ENCODE results near the gene CCBE1.

The CCBE1 gene

DNA sequence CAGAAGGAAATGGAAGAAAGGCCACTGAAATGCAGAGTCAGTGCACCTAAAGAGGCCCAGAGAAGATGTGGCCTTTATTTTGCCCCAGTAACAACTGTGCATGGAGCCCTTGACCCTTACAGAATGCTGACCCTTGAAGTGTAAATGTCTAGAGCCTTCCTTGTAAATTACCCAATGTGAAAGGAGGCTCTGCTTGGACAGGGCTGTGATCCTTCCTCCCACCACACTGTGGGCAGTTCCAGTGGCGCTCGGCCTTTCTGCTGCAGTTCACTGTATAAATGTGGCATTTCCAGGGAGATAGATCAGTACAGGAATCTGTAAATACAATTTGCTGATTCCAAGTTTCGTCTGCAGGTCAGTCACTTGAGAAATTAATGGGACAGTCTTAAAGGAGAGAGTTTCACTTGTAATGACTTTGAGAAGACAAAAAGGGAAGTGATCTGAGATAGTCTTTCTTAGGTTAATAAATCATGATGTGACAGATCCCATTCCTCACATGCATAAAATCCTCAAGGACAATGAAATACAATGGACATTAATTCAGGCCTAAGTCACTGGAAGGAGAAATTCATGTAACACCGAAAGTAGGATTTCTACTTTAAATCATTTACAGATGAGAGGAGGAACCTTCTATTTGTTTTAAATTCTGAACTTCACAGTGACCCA is 204.3 kb downstream of the CCBE1 start:
- TF ChIP-seq, protein P1, sequence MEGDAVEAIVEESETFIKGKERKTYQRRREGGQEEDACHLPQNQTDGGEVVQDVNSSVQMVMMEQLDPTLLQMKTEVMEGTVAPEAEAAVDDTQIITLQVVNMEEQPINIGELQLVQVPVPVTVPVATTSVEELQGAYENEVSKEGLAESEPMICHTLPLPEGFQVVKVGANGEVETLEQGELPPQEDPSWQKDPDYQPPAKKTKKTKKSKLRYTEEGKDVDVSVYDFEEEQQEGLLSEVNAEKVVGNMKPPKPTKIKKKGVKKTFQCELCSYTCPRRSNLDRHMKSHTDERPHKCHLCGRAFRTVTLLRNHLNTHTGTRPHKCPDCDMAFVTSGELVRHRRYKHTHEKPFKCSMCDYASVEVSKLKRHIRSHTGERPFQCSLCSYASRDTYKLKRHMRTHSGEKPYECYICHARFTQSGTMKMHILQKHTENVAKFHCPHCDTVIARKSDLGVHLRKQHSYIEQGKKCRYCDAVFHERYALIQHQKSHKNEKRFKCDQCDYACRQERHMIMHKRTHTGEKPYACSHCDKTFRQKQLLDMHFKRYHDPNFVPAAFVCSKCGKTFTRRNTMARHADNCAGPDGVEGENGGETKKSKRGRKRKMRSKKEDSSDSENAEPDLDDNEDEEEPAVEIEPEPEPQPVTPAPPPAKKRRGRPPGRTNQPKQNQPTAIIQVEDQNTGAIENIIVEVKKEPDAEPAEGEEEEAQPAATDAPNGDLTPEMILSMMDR (IDR thresholded peaks at IDR 0.05; ENCODE audit: low read depth, low read length, missing control alignments), result no peak
- in situ Hi-C loops (cut with HindIII; ENCODE audit: low sequenced_read_pairs), result no loop called here
- DNase-seq (ENCODE audit: low read depth), result no peak
- no peak overlapping the region for H3K4me3 ChIP-seq (ENCODE audit: low read depth, low read length)

DNA sequence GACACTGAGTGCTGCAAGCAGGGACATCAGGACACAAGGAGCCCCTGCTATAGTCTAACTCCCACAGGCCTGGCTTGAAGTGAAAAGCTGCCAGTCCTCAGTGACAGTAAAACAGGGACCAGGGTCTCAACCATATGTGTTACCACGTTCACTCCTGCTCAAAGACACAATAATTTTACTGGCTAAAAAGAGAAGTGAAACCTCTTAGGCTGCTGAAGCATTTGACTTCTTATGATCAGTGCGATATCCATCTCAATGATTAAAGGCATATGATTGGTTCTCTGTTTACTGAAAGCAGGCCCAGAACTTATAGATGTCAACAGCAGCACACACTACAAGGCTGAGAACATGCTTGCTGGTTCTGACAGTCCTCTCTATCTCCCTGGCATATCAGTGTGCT is 208.3 kb downstream of the CCBE1 start:
- TF ChIP-seq, protein P1 (IDR thresholded peaks at IDR 0.05; ENCODE audit: low read depth, low read length, missing control alignments), result no peak
- in situ Hi-C loops (cut with HindIII; ENCODE audit: low sequenced_read_pairs), result no loop called here
- no peak for DNase-seq (ENCODE audit: low read depth)
- no peak overlapping the region for H3K4me3 ChIP-seq (ENCODE audit: low read depth, low read length)

DNA sequence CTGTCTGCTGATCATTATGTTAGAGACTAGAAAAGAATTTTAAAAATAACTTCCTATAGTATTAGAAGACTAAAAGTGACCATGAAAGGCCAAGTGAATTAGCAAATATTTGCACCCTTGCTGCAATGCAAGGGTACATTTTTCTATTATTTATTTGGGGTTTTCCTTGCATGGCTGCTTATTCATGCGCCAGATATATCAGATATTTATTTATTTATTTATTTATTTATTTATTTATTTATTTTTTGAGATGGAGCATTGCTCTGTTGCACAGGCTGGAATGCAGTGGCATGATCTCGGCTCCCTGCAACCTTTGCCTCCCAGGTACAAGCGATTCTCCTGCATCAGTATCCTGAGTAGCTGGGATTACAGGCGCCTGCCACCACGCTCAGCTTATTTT is 211.8 kb downstream of the CCBE1 start:
- TF ChIP-seq, protein P1 (IDR thresholded peaks at IDR 0.05; ENCODE audit: low read depth, low read length, missing control alignments), result no peak
- in situ Hi-C loops (cut with HindIII; ENCODE audit: low sequenced_read_pairs), result no loop called here
- no peak for DNase-seq (ENCODE audit: low read depth)
- H3K4me3 ChIP-seq (ENCODE audit: low read depth, low read length), result no peak overlapping the region

DNA sequence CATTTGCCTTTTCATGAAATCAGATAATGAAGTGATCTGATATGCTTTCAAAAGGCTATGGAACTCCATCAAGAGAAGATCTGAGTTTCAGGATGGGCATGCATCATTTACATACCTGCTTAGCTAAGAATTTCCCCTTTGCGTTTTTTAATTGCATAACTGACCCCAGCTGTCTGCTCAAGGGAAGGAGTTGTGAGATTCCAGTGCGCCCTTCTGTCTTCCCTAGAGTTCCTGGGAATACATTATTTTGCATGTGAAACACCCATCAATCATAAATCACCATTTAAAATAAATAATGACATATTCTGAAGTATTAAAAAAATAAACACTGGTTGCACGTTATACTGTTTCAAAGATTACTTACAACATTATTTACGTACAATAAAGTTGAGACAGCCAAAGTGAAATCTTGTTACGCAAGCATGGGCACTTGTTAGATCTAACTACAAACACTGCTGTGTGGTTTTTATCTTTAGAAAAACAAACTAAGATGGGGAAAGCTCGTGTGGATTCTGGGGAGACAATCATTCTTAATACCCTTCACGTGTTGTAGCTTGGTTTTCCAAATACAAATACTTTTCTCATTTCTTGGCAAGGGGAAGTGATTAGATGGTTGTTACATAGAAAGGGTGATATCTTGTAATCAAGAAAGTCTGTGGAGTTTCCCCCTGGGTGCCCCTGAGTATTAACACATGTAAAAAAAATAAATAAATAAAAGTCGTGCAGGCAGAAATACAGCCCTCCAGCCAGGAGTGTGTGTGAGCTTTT is 212.5 kb downstream of the CCBE1 start:
- no peak overlapping the region for H3K4me3 ChIP-seq (ENCODE audit: low read depth, low read length)
- TF ChIP-seq, protein P1 (IDR thresholded peaks at IDR 0.05; ENCODE audit: low read depth, low read length, missing control alignments), result no peak
- DNase-seq (ENCODE audit: low read depth), result no peak
- in situ Hi-C loops (cut with HindIII; ENCODE audit: low sequenced_read_pairs), result no loop called here

DNA sequence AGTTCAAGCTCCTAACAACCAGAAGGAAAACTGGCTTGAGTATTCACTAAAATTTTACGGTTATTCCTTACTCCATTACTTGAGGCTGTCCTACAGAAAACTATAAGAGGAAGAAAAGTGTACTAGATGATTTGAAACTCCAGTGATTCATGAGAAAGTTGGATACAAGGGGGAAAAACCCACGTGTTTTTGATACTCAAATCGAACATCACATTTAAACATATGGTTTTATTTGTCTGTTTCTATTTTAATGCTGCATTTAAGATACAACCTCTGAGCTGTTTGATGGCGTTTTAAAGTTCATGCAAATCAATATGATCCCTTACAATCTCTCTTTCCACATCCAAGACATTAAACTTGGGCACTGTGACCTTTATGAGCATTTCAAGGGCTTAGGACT is 213.1 kb downstream of the CCBE1 start:
- no peak for DNase-seq (ENCODE audit: low read depth)
- TF ChIP-seq, protein P1 (IDR thresholded peaks at IDR 0.05; ENCODE audit: low read depth, low read length, missing control alignments), result no peak
- in situ Hi-C loops (cut with HindIII; ENCODE audit: low sequenced_read_pairs), result no loop called here
- H3K4me3 ChIP-seq (ENCODE audit: low read depth, low read length), result no peak overlapping the region

DNA sequence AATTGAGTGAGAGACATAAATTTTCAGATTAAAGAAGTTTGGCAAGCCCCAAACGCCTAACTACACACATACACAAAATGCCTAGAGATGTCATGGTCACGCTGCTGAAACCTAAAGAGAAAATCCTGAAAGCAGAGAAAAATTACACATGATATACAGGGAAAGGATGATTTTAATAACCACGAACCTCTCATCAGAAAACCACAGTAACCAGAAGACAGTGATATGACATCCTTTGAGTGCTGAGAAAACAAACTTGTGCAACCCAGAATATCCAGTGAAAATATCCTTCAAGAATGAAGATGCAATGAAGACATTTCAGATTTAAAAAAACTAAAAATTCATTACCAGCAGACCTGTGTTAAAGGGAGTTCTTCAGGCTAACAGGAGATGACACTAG is 215.8 kb downstream of the CCBE1 start:
- in situ Hi-C loops (cut with HindIII; ENCODE audit: low sequenced_read_pairs), result no loop called here
- DNase-seq (ENCODE audit: low read depth), result no peak

More for the DNA sequence above, 215.8 kb downstream of the CCBE1 start:
- TF ChIP-seq, protein P1 (IDR thresholded peaks at IDR 0.05; ENCODE audit: low read depth, low read length, missing control alignments), result no peak
- H3K4me3 ChIP-seq (ENCODE audit: low read depth, low read length), result no peak overlapping the region

Measured in astrocyte of the cerebellum (primary cell).